Stimulated activated CD4-positive, alpha-beta T cell treated with anti-CD3 and anti-CD28 coated beads, TNF-alpha, amount 100 ng/mL, for 24 hours (primary cell): Measurements from ENCODE around the gene GRIK3.
"Not testable (repeated sequence)": the region's sequence is repeated elsewhere in the genome, so short reads cannot be mapped to it uniquely, and the experiment has no call there.

ENCODE experiments used
- DNase-seq, 3 experiments: peaks; one replicate each; pipeline ENCODE4 v3.0.0-alpha.2; 2020; ENCODE audit warnings: low read depth in 3 of 3

Gene GRIK3

GRCh38 chr1:37034121-37035013 is at the start of gene GRIK3:
Gene GRIK3 (minus strand): TSS chr1:37034515. CDS start chr1:37034108, 407 bp downstream.
- no peak for DNase-seq

- no peak for DNase-seq
These were observed 49.7 kb upstream of the GRIK3 start for GRCh38 chr1:37084013-37084412.

- no peak for DNase-seq
These were observed 49.3 kb upstream of the GRIK3 start for GRCh38 chr1:37083603-37084002.

DNA sequence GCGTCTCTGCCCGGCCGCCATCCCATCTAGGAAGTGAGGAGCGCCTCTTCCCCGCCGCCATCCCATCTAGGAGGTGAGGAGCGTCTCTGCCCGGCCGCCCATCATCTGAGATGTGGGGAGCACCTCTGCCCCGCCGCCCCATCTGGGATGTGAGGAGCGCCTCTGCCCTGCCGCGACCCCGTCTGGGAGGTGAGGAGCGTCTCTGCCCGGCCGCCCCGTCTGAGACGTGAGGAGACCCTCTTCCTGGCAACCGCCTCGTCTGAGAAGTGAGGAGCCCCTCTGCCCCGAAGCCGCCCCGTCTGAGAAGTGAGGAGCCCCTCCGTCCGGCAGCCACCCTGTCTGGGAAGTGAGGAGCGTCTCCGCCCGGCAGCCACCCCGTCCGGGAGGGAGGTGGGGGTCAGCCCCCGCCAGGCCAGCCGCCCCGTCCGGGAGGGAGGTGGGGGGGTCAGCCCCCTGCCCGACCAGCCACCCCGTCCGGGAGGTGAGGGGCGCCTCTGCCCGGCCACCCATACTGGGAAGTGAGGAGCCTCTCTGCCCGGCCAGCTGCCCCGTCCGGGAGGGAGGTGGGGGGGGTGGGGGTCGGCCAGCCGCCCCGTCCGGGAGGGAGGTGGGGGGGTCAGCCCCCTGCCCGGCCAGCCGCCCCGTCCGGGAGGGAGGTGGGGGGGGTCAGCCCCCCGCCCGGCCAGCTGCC is 46.1 kb upstream of the GRIK3 start:
- DNase-seq, result not testable (repeated sequence)

DNA sequence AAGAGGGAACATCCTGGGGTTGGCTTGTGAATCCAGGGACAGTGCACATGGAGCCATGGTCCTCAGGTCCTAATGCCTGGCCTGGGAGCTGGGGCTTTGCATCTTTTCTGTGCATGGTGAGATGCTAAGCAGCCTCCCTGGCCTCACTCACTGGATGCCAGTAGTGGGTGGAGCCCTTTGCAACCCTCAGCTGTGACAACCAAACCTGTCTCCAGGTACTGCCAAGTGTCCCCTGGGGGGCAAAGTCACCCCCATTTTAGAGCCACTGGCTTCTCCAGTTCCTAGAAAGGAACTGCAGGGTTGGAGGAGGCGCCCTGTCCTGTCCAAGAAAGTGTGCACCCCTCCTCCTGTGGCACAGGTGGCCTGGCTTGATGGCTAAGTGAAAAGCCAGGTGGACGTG is 44.6 kb upstream of the GRIK3 start:
- DNase-seq, result no peak

- no peak for DNase-seq
These were observed 41.9 kb upstream of the GRIK3 start for GRCh38 chr1:37076168-37076567.

- no peak for DNase-seq
These were observed 39.6 kb upstream of the GRIK3 start for GRCh38 chr1:37073854-37074379.

- DNase-seq, result no peak
These were observed 39.0 kb upstream of the GRIK3 start for GRCh38 chr1:37073152-37073853.

DNA sequence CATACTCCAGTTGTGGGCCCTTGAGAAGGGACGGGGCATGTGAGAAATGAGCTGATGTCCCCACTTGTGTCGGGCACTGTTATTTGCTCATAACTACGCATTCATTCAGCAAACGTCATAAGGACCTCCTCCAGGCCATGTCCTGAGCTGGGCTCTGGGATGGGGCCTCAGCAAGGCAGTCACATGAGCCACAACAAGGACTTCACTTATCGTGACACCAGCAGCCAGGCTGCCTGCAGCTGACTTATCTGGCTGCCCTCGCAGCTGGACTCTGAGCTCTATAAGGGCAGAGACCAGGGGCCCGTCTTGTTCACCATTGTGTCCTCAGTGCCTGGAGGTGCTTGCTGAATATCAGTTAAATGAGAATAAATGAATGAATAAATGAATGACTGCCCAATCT is 37.5 kb upstream of the GRIK3 start:
- no peak for DNase-seq

- no peak for DNase-seq
These were observed 35.8 kb upstream of the GRIK3 start for GRCh38 chr1:37070126-37070525.

- no peak for DNase-seq
These were observed 35.1 kb upstream of the GRIK3 start for GRCh38 chr1:37069406-37069805.

- no peak for DNase-seq
These were observed 34.6 kb upstream of the GRIK3 start for GRCh38 chr1:37068897-37069296.

DNA sequence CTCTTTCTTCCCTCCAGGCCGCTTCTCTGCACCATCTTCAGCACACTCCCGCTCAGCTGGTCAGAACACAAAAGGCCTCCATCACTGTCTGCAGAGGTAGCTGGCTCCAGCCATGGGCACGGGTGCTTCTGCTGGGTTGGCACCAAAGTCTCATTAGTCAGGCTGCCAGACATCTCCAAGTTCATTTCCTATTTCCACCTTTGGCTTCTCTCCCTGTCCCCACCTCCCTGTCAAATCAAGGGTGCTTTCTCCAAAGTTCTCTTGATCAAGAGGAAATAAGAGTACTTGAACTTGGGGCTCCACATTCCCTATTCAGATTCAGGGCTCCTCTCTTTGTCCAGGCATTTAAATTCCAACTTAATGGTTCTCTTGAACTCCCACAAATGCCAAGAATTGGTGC is 33.9 kb upstream of the GRIK3 start:
- DNase-seq, result no peak

- DNase-seq, result no peak
These were observed 29.7 kb upstream of the GRIK3 start for GRCh38 chr1:37064039-37064438.

DNA sequence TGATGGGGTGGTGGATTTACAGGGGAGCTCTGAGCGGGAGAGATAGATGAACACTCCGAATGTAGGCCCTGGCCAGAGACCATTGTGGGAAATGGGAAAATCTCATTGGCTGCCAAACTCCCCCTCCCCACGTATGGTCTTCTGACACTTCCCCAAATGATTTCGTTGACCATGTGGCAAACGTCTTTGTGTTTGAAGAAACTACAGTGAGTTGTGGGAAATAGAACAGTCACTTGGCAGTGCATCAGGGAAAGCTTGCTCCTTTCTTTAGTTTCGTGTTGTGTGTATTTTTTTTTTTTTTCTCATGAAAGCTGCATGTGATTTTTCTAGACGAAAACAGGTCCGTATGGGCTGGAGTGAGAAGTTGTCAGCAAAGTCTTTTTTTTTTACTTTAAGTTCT is 25.0 kb upstream of the GRIK3 start:
- DNase-seq, result no peak

DNA sequence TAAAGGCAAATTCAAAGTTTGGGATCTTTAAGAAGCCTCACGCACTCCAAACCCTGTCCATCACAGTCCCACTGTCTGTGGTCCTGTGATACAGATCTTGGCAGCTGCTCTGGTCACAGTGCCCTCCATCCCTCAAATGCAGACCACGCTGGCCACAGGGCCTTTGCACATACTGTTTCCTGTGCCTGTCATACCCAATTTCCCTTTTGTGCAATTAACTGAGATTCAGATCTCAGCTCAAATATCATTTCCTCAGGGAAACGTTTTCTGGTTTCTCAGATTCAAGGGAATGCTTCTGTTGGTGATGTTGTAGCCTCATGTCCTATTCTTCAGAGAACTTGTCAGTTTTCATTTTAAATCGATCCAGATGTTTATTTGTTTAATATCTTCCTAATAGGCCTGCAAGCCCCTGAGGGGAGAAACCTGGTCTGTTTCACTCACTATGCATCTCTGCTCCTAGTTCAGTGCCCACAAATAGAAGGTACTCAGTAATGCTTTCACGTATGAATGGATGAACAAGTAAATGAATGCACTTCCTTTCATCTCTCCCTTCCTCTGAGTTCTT is 24.2 kb upstream of the GRIK3 start:
- DNase-seq, result no peak

DNA sequence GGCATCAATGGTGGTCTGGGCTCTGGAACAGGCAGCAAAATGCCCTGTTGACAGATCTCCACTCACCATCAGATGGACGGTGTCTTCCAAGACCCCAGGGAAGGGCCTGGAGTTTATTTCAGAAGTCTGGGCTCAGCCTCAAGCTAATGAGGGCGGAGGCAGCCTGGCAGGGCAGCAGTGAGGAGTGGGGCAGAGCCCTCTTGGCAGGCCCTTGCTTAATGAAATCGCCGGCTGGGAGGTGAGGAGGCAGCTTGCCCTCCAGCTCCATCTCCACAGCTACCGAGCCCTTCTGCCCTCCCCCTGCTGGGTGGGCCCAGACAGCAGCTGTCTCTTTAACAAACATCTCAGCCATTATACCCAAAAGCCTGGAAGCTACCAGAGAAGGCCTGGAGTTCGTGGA is 22.0 kb upstream of the GRIK3 start:
- no peak for DNase-seq

DNA sequence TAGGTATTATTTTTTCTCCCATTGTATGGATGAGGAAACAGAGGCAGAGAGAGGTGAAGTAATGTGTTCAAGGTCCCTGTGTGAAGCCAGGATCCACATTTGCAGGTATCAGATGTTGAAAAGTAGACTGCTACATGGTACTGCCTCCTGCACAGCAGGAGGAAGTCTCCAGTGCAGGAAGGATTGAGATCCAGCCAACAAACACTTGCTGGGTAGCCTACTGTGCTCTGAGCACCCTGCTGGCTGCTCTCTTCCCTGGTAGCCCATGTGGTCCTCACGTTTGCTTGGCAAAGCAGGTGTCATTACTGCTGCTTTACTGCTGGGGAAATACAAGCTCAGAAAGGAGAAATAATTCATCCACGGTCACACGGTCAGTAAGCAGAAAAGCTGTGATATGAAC is 21.3 kb upstream of the GRIK3 start:
- DNase-seq, result no peak

- DNase-seq, result no peak
These were observed 18.9 kb upstream of the GRIK3 start for GRCh38 chr1:37053173-37053572.

GRCh38 chr1:37052120-37052519 is 17.8 kb upstream of the GRIK3 start:
- no peak for DNase-seq

- no peak for DNase-seq
These were observed 17.0 kb upstream of the GRIK3 start for GRCh38 chr1:37051346-37051745.

DNA sequence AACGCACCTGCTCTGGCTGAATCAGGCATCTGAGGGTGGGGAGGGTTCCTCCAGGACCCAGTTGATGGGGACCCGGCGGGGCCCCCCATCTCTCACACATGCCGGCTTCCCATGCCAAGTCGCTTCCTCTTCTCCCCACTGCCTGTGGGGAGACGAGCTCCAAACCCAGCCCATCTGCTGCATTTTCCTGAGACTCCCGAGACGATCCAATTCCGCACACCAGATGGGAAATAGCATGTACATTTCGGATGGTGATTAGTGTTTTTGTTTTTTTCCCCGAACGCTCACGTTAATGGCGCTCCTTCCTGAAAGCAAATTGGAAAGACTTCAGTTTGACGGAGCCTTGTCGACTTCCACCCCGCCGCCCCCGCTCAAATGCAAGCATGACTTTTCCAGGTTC is 13.2 kb upstream of the GRIK3 start:
- no peak for DNase-seq
